Upper lobe of right lung (tissue), 1 donor: ENCODE results near the gene ENOX1. TPM values are rescaled to one million over a fixed set of nuclear protein-coding genes. Genes with fewer than 3 reads are reported as not detected.

Experiments used
- ATAC-seq: fragments of 200-7000 bp; cut with Tn5 transposase; one replicate; pipeline ENCODE4 v1.9.1; 2020; ENCODE audit warnings: mild to moderate bottlenecking, moderate library complexity
- DNase-seq: peaks from one replicate; pipeline ENCODE4 v3.0.0-alpha.2; 2020
- H3K27ac ChIP-seq: fragments of 200-600 bp; one replicate; pipeline ENCODE4 v1.8.0; 2022
- H3K27me3 ChIP-seq: fragments of 200-600 bp; one replicate; pipeline ENCODE4 v1.8.0; 2022; ENCODE audit warnings: mild to moderate bottlenecking
- H3K36me3 ChIP-seq: fragments of 200-600 bp; one replicate; pipeline ENCODE4 v1.8.0; 2022
- H3K4me1 ChIP-seq: fragments of 200-600 bp; one replicate; pipeline ENCODE4 v1.8.0; 2022
- H3K4me3 ChIP-seq: fragments of 200-600 bp; one replicate; pipeline ENCODE4 v1.8.0; 2022; ENCODE audit warnings: mild to moderate bottlenecking
- H3K9me3 ChIP-seq: fragments of 200-600 bp; one replicate; pipeline ENCODE4 v1.8.0; 2022
- intact Hi-C: fragments of 100-400 bp; cut with DNase I; formaldehyde crosslinking; loops from one replicate; pipeline ENCODE4 v1.11.0; 2022
- total RNA-seq: library from RNA; stranded (reverse); fragmentation: NEBNext Ultra II Directional; extraction: Animal tissue kit (Norgen Biotek cat#: 25700); gene quantifications from one replicate; pipeline ENCODE4 v1.2.1, GENCODE V29; 2021
- TF ChIP-seq, protein P1 (sequence below): fragments of 200-600 bp; IDR thresholded peaks from one replicate; pipeline ENCODE4 v1.8.0; 2022; ENCODE audit warnings: antibody characterized with exemption
- donor health status: DM: no; HTN: yes; CAD: no; lungs with severe emphysema.

The ENOX1 gene
- total RNA-seq, 1 donor from 2014 or later = 0.69 TPM

DNA sequence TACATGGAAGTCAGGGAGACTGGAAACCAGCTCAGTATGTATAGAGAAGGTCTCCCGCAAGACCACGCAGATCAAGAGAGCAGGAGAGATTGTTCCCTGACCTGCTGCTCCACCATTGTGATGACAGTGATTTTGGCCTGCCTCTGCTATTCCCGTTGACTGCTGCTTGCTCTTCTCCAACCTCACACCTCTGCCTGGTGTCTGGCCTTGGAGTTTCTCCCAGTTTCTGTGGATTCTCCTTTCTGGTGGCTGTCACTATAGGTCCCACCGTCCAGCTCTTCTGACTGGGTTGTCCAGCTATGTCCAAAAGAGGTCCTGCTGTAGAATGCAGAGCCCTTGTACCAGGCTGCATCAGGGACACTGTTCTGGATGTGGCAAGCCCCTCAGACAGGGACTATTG lies 591.7 kb downstream of the ENOX1 start:
- ATAC-seq = no peak
- TF ChIP-seq, protein P1, sequence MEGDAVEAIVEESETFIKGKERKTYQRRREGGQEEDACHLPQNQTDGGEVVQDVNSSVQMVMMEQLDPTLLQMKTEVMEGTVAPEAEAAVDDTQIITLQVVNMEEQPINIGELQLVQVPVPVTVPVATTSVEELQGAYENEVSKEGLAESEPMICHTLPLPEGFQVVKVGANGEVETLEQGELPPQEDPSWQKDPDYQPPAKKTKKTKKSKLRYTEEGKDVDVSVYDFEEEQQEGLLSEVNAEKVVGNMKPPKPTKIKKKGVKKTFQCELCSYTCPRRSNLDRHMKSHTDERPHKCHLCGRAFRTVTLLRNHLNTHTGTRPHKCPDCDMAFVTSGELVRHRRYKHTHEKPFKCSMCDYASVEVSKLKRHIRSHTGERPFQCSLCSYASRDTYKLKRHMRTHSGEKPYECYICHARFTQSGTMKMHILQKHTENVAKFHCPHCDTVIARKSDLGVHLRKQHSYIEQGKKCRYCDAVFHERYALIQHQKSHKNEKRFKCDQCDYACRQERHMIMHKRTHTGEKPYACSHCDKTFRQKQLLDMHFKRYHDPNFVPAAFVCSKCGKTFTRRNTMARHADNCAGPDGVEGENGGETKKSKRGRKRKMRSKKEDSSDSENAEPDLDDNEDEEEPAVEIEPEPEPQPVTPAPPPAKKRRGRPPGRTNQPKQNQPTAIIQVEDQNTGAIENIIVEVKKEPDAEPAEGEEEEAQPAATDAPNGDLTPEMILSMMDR = no peak
- H3K36me3 ChIP-seq = no peaks in the 10 kb centered on the region
- no peaks in the 10 kb centered on the region for H3K9me3 ChIP-seq
- H3K4me1 ChIP-seq = no peaks in the 10 kb centered on the region
- no peak overlapping the region for H3K27ac ChIP-seq
- H3K27me3 ChIP-seq = no peaks in the 10 kb centered on the region
- intact Hi-C loops = no loop called here
- DNase-seq = no peak
- H3K4me3 ChIP-seq = no peak overlapping the region

DNA sequence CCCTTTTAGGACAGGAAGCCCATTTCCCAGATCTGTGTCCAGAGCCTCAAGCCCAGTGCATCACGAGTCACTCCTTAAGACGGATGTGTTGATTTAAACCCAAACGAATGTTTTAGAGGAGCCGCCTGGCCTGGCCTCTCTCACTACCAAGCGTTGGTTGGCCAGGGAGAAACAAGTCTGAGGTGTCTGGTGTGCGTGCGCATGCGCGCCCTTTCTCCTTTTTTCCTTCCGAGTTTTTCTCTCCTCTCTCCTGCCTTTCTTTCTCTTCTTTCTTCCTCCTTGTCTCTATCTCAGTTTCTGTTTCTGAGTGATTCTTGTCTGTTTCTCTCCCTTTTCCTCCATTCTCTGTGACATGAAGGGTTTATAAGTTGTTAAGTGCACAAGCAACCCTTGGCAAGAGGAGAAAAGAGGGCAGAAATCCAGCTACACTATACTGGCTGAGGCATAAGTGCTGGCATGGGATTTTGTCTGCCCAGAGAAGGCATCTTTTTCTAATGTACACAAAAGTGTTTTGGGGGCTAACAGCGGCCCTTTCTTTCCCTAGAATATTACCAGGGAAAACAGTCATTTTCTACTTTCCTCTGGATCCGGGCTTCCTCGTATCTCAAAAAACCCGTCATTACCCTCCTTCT lies 592.9 kb downstream of the ENOX1 start:
- H3K27ac ChIP-seq = no peak overlapping the region
- TF ChIP-seq, protein P1 = no peak
- no peaks in the 10 kb centered on the region for H3K36me3 ChIP-seq
- no peaks in the 10 kb centered on the region for H3K4me1 ChIP-seq
- intact Hi-C loops = no loop called here
- no peaks in the 10 kb centered on the region for H3K9me3 ChIP-seq
- no peak for ATAC-seq
- H3K4me3 ChIP-seq = no peak overlapping the region
- H3K27me3 ChIP-seq = no peaks in the 10 kb centered on the region
- DNase-seq = no peak

DNA sequence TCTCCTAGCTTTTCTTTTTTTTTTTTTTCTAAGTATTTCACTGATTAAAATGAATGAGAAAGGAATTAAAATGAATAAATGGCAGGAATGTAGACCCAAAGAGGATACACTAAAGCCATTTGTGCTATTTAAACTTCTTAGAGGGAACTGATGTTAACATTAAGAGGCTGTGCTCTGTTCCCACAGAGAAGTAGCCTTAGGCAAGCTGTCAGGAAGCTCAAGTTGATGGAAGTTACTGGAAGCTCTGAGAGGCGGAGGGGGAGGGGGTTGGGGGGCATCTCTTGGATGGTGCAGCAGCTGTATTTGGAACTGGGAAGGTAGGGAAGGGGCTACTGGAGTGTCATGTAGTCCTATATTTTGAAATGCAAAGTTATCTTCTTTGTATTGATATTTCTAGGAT lies 595.2 kb downstream of the ENOX1 start:
- H3K36me3 ChIP-seq = no peaks in the 10 kb centered on the region

DNA sequence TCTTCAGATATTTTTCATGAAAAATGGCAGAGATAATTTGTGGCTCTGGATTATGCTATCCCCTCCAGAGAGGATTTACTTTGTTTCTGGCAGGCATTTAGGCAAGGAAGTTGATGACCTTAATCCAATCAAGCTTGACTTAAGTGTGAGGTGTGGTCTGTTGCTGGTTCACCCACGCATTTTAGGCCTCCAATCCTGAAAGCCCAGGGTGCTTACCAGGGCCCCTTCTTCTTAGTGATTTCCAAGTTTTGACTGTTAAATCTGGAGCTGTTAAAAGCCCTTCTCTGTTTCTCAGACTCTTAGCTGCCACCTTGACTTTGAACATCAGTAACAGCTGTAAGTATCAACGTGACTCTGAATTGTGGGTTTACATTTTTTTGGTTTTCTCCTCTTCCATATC lies 601.5 kb downstream of the ENOX1 start:
- intact Hi-C loops = no loop called here
- H3K36me3 ChIP-seq = no peaks in the 10 kb centered on the region
- TF ChIP-seq, protein P1 = no peak

More for the DNA sequence above, 595.2 kb downstream of the ENOX1 start:
- Histone ChIP-seq H3K27me3 (no peaks in the 10 kb centered on the region), H3K4me3 (no peak overlapping the region), H3K4me1 (no peaks in the 10 kb centered on the region), H3K9me3 (no peaks in the 10 kb centered on the region), H3K27ac (no peak overlapping the region)
- TF ChIP-seq, protein P1 = no peak
- intact Hi-C loops = no loop called here
- DNase-seq (no peak), ATAC-seq (no peak)

DNA sequence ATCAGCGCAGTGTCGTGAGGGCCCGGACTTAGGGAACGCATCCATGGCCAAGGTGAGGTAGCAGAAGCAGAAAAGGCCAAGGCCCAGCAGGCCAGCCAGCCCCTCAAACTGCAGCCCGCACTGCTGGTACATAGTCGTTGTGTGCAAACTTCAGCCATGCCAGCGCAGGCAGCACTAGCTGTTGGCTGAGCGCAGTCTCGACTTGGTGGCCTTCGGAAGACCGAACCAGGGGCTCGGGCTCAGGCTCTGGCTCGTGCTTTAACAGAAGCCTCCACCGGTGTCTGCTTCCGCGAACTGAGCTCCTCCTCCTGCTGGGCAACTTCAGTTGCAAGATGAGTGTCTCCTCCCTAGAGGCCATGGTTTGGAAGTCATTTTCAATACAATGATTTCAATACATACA lies 605.9 kb downstream of the ENOX1 start:
- Histone ChIP-seq H3K27ac (no peak overlapping the region), H3K4me3 (no peak overlapping the region), H3K27me3 (no peaks in the 10 kb centered on the region), H3K4me1 (no peaks in the 10 kb centered on the region), H3K9me3 (no peaks in the 10 kb centered on the region), H3K36me3 (no peaks in the 10 kb centered on the region)
- intact Hi-C loops = no loop called here
- DNase-seq (no peak), ATAC-seq (no peak)
- TF ChIP-seq, protein P1 = no peak

More for the DNA sequence above, 601.5 kb downstream of the ENOX1 start:
- no peaks in the 10 kb centered on the region for H3K4me1 ChIP-seq
- no peaks in the 10 kb centered on the region for H3K27me3 ChIP-seq
- no peak overlapping the region for H3K4me3 ChIP-seq
- ATAC-seq = no peak
- H3K27ac ChIP-seq = no peak overlapping the region
- no peaks in the 10 kb centered on the region for H3K9me3 ChIP-seq
- no peak for DNase-seq
